SK-MEL-5 (cell line): Measurements from ENCODE around the gene AREL1. TPM values are rescaled to one million over a fixed set of nuclear protein-coding genes. Genes with fewer than 3 reads are reported as not detected.
"Not testable (repeated sequence)": the region's sequence is repeated elsewhere in the genome, so short reads cannot be mapped to it uniquely, and the experiment has no call there.

Experiments
- DNase-seq: peaks from one replicate; pipeline ENCODE4 v3.0.0-alpha.2; 2016; ENCODE audit warnings: low read depth, low spot score
- in situ Hi-C: cut with HindIII; loops from 2 replicates; pipeline ENCODE4 v1.10.0; 2016; ENCODE audit warnings: low sequenced_read_pairs, high pct_unique_total_duplicates, low pct_unique_long_range_greater_than_20kb
- polyA plus RNA-seq, 2 experiments: library from polyadenylated mRNA; depleted of rRNA; stranded (reverse); fragments of >200 nt; gene quantifications; 2 replicates each; pipeline ENCODE4 v1.2.3, GENCODE V29; 2015
- total RNA-seq: library from RNA; depleted of rRNA; stranded (reverse); fragments of >200 nt; shearing (Covaris generic); gene quantifications from 2 replicates; pipeline ENCODE4 v1.2.3, GENCODE V29; 2014; rRNA removed

Gene AREL1, protein sequence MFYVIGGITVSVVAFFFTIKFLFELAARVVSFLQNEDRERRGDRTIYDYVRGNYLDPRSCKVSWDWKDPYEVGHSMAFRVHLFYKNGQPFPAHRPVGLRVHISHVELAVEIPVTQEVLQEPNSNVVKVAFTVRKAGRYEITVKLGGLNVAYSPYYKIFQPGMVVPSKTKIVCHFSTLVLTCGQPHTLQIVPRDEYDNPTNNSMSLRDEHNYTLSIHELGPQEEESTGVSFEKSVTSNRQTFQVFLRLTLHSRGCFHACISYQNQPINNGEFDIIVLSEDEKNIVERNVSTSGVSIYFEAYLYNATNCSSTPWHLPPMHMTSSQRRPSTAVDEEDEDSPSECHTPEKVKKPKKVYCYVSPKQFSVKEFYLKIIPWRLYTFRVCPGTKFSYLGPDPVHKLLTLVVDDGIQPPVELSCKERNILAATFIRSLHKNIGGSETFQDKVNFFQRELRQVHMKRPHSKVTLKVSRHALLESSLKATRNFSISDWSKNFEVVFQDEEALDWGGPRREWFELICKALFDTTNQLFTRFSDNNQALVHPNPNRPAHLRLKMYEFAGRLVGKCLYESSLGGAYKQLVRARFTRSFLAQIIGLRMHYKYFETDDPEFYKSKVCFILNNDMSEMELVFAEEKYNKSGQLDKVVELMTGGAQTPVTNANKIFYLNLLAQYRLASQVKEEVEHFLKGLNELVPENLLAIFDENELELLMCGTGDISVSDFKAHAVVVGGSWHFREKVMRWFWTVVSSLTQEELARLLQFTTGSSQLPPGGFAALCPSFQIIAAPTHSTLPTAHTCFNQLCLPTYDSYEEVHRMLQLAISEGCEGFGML
- 30.5 and 33.8 TPM in 2 replicates for total RNA-seq
- 34.1 and 39.8 TPM in 2 replicates for polyA plus RNA-seq (2015; cell fraction: cytosol; rRNA removed)
- 48.0 and 54.2 TPM in 2 replicates for polyA plus RNA-seq (2015; cell fraction: nucleus; rRNA removed)

DNA sequence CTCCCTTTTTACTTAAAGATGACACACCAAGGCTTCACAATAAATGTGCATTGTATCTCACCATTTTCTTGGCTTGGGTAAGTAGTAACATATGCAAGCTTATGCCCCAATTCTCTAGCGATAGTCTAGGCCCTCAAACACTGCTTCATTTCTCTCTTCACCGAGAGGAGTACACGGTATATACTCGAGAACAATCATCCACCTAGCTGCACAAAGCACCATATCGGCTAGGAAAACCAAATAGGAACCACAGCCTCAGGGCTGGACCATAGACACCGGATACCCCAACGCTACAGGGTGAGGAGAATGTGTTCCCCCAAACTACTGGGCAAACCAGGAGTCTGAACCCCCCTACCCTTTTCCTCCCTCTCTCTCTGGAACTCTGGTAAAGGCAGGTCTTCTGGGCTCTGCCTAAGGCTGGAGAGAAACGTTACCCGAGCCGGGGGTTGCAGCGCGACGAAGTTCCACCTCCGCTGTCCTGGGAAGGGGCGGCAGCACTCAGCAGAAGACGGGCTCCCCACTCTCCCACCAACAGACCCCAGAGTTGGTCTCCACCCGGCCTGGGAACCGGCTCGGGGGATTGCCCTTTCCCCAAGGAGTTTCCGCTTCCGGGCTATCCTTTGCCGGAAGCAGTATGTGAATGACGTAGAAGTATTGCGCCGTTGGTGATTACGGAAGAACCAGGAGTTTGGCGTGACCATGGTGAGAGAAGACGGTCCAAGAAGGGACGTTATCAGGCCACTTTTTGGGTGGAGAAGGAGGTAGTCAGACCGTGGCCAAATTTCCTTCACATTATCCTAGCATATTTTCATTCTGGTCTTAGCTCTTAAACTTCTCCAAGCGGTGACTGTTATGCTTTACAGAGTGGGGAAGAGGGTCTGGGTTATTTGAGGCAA lies at the start of gene AREL1, which contains the start of gene FCF1:
Gene AREL1 (minus strand): TSS at position 582 of the 896 bp plus-strand sequence. CDS start 27,465 bp downstream, outside the sequence.
Gene FCF1 (plus strand): TSS at position 646 of the 896 bp plus-strand sequence. CDS start 54 bp downstream, at position 700.
- in situ Hi-C loops, result no loop called here

DNA sequence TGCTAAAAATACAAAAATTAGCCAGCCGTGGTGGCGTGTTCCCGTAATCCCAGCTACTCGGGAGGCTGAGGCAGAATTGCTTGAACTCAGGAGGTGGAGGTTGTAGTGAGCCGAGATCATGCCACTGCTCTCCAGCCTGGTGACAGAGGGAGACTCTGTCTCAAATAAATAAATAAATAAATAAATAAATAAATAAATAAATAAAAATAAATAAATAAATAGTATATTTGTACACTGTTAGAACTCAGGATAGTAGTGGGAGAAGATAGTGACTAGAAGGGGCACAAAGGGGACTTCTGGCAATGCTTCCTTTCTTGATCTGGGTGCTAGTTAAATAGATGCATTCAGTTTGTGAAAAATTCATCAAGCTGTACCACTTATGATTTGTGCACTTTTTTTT lies 45.6 kb upstream of the AREL1 start:
- DNase-seq, in situ Hi-C loops: not testable (repeated sequence)

More for the DNA sequence above, at the start of gene AREL1, which contains the start of gene FCF1:
- DNase-seq, result peak; percentile 92

DNA sequence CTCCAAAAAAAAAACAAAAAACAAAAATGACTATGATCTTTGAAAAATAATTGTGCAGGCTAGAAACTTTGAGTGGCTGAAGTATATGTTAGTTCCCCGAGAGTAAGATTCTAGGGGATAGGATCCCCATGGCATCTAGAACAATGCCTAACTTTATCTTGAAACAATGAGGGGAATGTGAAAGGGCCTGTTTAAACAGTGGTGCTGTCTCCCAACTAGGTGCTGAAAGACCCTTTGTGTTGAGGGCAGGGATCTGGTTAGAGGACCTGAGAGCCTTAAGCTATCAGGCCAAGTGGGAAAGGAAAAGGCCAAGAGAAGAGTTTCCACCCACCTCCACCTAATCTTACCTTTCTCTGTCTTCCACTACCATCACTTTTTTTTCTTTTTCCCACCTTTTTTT lies 43.4 kb upstream of the AREL1 start:
- in situ Hi-C loops, result no loop called here
- DNase-seq, result no peak

DNA sequence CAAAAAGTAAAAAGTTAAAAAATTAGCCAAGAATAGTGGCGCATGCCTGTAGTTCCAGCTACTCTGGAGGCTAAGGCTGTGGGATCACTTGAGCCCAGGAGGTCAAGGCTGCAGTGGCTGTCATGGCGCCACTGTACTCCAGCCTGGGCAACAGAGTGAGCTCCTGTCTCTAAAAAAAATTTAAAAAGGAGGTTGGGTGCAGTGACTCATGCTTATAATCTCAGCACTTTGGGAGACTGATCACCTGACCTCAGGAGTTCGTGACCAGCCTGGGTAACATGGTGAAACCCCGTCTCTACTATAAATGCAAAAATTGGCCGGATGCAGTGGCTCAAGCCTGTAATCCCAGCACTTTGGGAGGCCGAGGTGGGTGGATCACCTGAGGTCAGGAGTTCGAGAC lies 42.0 kb upstream of the AREL1 start:
- in situ Hi-C loops, result no loop called here
- DNase-seq, result no peak

DNA sequence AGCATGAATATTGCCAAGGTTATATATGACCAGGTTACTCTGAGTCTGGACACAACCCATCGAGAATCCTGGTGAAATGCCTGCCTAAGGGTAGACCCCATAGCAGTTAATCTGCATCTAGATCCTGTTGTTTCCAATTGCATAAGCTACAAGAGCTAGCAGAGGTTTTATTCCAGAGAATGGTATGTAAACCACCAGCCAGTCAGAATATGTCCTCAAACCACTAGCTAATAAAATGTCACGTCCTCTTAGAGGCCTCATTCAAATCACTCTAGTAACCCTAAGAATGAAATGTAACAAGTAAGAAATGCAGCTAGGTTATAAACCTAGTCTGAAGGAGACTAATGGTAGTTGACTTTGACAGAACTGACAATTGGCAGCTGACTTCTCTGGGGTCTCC lies 41.3 kb upstream of the AREL1 start:
- no peak for DNase-seq
- in situ Hi-C loops, result no loop called here

DNA sequence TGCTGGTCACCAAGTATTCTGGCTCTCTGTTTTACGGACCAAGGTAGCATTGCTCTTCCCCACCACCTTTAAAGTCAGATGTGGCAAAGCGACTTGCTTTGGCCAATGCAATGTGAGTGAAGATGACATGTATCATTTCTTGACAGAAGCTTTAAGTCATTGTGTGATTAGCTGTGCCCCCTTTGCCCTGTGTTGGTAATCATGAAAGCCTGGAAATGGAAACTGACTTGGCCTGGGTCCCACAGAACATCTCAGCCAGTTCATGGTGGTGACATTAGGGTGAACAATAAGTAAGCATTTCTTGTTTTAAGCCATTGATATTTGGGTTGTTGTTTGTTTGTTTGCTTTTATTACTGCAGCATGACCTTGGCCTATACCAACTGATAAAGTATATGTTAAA lies 34.4 kb upstream of the AREL1 start:
- in situ Hi-C loops, result no loop called here
- DNase-seq, result no peak

DNA sequence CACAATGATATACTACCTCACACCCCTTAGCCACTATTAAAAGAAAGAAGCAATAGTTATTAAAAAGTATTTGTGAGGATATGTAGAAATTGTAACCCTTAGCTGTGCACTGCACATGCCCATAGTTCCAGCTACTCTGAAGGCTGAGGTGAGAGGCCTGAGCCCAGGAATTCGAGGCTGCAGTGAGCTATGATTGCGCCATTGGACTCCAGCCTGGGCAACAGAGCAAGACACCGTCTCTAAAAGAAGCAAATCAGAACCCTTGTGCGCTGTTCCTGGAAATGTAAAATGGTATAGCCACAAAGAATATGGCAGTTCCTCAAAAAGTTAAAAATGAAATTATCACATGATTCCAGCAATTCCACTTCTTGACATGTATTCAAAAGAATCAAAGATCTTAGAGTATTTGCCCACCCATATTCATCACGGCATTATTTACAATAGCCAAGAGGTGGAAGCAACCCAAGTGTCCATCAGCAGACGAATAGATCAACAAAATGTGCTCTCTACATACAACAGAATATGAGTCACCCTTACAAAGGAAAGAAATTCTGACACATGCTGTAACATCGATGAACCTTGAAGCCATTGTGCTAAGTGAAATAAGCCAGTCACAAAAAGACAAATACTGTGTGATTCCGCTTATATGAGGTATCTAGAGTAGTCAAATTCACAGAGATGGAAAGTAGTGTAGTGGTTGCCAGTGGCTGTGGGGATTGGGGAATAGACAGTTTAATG lies 26.6 kb upstream of the AREL1 start:
- in situ Hi-C loops, result no loop called here
- DNase-seq, result no peak

DNA sequence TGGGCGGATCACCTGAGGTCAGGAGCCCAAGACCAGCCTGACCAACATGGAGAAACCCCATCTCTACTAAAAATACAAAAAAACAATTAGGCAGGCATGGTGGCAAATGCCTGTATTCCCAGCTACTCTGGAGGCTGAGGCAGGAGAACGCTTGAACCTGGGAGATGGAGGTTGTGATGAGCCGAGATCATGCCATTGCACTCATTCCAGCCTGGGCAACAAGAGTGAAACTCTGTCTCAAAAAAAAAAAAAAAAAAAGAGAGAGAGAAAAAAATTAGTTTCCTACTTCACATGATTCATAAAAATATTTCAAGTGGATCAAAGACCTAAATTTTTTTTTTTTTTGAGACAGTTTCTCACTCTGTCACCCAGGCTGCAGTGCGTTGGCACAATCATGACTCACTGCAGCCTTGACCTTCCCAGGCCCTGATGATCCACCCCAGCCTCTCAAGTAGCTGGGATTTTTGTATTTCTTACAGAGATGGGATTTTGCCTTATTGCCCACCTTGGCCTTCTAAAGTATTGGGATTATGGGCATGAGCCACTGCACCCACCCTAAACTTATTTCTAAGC lies 25.0 kb upstream of the AREL1 start:
- DNase-seq, result no peak
- in situ Hi-C loops, result no loop called here

DNA sequence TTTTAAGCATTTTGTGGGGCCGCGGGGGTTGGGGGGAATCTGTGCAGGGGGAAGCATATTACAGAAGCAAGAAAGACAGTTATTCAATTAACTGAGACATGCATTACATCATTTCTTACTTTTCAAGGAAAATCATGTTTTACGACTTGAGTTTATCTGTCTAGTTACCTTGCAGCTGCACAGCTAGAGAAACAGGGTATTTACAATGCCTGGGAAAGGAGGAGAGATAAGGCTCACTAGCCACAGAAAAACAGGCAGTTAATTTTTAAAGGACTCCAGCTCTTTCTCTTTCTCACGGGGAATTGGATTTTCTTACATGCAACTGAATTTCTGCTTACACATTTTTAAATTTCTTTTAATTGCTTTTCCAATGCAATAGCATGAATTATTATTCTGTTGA lies 22.2 kb upstream of the AREL1 start:
- in situ Hi-C loops, result no loop called here

DNA sequence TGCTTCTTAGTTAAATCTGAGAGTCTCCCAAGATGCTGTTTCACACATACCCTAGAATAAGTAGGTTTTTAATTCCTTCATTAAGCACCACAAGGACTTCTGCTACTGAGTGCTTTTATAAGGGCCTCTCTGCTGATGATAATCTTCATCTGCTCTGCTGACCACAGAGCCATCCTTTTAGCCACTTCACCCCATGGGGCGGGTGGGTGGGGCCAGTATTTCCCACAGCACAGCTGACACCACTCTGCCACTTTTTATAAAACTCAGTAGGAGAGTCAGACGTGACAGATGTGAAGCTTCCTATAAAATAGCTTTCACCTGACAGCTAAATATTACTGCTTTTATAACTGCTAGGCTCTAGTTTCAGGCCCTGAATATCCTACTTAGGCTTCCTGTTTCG lies 20.3 kb upstream of the AREL1 start:
- in situ Hi-C loops, result no loop called here

More for the DNA sequence above, 22.2 kb upstream of the AREL1 start:
- no peak for DNase-seq

DNA sequence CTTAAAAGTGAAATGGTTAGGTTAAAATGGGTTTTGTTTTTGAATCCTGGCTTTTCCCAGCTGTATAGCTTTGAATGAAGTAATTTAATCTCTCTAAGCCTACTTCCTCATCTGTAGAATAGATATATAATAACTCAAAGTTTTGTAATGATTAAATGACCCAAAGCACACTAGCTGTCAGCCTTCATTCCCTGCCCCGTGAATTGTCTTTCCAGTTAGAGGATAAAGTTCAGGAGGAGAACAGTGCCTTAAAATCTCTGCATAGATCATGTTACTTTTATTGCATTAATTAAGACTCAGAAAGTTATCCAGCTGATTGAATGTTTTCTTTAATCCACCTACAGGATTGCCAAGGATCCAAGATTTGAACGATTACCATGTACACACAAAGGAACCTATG lies 19.5 kb upstream of the AREL1 start:
- in situ Hi-C loops, result no loop called here
- no peak for DNase-seq

More for the DNA sequence above, 20.3 kb upstream of the AREL1 start:
- DNase-seq, result no peak

DNA sequence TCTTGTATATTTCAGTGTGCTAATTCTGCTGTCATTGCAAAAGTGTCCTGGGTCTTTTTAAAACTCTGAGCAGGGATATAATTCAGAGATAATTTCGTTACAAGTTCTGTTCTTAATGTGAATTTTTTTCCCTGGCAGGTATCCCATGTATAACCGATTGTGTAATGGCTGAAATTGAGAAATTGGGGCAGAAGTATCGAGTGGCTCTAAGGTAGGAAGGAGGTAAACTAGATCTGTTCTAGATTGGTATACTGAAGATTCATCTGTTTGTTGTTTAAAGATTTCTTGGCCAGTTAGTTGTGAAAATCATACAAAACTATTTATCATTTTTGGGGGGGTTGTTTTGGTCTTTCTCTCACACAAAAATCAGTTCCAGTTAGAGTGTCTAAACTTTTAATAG lies 10.3 kb upstream of the AREL1 start:
- DNase-seq, result no peak
- in situ Hi-C loops, result no loop called here

DNA sequence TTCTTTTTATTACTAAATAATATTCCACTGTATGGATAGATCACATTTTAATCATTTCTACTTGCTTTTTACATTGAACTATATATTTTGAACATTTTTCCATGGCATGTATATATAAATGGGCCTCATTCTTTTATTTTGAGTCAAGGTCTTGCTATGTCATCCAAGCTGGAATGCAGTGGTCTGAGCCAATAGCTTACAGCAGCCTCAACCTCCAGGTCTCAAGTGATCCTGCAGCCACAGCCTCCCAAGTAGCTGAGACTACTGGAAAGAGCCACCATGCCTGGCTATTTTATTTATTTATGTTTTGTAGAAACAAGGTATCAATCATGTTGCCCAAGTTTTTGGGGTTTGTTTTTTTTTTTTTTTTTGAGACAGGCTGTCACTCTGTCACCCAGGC lies 7.6 kb upstream of the AREL1 start:
- in situ Hi-C loops, result no loop called here
- DNase-seq, result no peak

DNA sequence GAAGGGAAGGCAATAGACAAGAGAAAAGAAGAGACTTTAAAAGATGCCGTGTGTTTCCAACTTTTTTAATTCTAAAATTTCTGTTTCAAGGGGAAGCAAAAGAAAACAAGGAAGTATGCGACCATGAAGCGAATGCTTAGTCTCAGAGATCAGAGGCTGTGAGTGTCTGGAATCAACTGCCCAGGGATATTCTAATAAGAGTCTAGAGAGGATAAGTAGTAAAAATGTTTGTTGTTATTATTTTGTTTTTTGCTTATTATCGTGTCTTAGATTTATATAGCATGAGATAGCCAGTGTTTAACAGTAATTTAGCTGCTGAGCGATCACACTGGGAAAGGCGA lies 485 bp upstream of the AREL1 start:
- in situ Hi-C loops, result no loop called here
- no peak for DNase-seq

DNA sequence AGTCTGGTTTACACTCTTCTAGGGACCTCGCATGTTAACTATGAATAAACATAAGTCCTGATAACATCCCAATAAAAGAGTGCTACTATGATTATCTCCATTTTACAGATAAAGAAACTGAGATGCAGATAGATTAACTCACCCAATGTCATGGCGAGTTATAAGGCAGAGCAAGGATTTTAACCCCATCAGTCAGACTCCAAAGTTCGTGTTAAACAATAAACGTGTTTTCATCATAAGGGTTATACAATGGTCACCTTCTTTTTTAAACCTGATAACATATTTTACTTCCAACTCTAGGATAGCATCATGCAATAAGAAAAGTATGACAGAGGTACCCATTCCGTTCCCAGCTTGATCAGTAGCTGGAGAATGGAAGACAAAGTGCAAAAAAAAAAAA lies 1.2 kb downstream of the AREL1 start:
- in situ Hi-C loops, result no loop called here

DNA sequence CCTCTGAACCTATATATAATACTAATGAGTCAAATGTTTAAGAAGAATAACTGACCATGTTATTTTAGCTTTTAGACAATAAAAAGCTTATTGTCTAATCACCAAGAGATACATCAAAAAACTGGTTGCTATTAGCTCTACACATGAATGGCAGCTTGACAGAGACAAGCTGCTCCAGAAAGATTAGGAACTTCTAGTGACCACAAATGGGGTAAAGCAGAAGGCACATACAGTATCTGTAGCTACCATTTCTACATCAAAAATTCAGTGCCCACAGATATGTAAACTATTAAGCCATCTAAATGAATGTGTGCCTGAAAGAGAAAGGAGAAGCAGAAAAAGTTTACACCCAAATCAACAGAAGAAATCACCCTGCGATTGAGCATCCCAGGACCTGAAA lies 2.4 kb downstream of the AREL1 start:
- no peak for DNase-seq
- in situ Hi-C loops, result no loop called here

More for the DNA sequence above, 1.2 kb downstream of the AREL1 start:
- no peak for DNase-seq
